ENCODE measurements around the gene SART3.
"Not testable (repeated sequence)": the region's sequence is repeated elsewhere in the genome, so short reads cannot be mapped to it uniquely, and the experiment has no call there.

The SART3 gene

DNA sequence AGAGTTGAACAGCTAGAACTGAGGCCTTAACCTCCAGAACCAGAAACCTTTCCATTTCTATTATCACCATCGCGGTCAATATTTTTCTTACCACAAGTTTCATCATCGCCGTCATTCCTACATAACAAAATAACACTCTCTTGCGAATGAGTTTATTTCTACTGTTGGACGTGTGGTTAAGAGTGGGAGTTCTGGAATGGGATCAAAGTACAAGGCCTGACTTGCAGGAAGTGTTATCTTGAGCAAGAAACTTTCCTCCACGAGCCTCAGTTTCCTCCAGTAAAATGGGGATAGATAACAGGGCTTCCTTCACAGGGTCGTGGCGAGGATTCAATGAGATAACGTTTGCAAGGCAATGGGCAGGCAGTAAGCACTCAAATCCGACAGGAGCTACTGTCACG lies 652 bp downstream of the SART3 start:
- no peak for DNase-seq

DNA sequence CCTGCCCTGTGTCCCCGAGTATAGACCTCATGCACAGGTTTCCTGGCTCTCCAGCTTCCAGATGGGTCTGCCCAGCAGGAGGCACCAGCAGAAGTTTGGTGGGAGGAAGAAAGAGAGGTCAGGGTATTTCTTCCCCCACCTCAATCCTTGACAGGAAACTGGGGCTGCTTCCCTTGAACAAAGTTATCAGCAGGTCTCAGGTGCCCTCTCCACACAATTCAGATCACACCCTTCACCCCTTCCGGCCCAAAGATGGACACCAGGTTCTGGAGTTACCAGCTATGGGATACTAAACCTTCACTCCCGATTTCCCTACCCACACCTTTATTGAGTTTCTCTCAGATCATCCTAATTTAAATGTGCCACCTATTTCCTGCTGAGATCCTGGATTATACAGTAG lies 1.2 kb downstream of the SART3 start:
- DNase-seq = no peak

DNA sequence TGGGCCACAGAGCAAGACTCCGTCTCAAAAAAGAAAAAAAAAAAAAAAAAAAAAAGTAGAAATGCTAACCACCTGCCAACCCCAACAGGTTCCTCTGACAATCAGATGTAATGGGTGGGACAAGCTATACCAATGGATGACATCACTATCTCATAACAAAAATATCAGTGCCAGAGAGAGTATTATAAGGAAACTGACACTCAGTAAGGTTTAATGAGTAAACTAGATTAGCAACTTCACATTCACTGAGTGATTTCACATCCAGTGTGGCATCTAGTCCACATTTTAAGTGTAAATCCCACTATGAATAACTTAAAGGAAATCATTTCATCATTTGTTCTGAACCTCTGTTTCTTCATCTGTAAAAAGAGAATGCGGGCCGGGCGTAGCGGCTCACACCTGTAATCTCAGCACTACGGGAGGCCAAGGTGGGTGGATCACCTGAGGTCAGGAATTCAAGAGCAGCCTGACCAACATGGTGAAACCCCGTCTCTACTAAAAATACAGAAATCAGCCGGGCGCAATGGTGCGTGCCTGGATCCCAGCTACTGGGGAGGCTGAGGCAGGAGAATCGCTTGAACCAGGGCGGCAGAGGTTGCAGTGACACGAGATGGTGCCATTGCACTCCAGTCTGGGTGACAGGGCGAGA lies 1.8 kb downstream of the SART3 start:
- no peak for DNase-seq

- not testable (repeated sequence) for DNase-seq
These were observed 5.6 kb downstream of the SART3 start for GRCh38 chr12:108555383-108555782.

DNA sequence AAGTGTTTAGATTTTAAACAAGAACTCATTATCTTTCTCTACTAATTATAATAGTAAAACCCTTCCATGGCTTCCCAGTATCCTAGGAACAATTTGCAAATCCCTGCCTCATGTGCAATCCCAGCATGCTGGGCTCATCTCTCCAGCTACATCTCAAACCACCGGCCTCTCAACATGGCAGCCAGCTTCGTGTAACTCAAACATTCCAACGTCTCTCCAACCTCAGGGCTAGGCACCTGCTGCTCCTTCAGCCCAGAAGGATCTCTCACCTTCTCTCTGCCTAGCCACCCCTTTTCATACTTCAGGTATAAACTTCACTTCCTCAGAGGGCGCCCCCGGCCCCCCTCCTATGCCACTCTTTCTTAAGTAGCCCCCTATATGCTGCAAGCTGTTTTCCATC lies 7.2 kb downstream of the SART3 start:
- DNase-seq = no peak

DNA sequence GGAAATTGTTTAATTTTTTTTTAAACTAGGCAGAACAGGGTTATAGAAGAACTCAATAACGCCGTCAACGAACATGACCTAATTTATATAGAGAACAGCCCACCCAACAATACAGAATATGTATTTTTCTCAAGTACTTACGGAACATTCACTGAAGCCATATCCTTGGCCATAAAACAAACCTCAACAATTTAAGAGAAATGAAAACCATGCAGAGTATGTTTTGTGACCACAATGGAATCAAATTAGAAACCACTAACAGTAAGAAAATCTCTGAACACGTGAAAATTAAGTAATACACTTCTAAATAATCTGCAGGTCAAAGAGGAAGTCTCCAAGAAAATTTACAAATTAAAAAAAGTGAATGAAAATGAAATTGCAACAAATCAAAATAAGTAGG lies 9.4 kb downstream of the SART3 start:
- DNase-seq = no peak

- no peak for DNase-seq
These were observed 11.9 kb downstream of the SART3 start for GRCh38 chr12:108548954-108549521.

- DNase-seq = no peak
These were observed 13.3 kb downstream of the SART3 start for GRCh38 chr12:108547686-108548085.

- DNase-seq = no peak
These were observed 17.3 kb downstream of the SART3 start for GRCh38 chr12:108543652-108544051.

DNA sequence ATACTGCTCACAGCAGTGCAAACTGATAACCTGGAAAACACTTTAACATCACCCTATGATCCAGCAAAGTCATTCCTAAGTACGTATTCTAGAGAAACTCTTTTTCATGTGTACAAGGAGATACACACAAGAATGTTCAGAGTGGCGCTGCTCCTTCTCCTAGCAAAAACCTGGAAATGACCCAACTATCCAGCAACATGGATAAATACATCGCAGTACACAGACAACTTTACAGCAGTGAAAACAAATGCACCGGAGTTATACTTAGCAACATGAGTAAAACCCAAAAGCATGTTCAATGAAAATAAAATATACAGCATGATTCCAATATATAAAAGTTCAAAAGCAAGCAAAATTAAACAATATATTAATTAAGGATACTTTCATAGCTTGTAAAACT lies 18.7 kb downstream of the SART3 start:
- no peak for DNase-seq

DNA sequence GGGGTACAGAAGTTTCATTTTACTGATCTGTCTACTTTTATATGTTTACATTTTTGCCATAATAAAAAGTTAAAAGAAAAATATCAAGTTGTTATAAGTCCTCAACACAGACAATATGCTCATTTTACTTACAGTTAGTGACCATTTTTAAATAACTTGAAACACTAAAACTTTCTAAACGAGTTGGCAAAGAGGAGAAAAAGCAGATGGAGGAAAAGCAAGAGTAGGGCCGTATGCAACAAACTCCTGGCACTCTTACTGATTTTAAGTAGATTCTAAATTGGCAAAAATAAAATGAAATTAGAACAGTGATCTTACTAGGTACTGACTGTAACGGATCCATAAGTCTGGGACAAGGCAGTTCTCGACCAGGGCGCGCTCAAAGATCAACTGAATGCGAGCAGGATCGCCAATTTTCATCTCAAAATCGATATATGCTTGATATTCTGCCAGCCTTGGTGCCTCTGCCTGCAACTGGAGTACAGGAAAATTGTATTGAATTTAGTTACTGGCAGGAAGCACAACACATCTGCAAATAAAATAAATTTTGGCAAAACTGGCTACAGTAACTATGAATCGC lies 22.3 kb downstream of the SART3 start:
- DNase-seq = no peak

DNA sequence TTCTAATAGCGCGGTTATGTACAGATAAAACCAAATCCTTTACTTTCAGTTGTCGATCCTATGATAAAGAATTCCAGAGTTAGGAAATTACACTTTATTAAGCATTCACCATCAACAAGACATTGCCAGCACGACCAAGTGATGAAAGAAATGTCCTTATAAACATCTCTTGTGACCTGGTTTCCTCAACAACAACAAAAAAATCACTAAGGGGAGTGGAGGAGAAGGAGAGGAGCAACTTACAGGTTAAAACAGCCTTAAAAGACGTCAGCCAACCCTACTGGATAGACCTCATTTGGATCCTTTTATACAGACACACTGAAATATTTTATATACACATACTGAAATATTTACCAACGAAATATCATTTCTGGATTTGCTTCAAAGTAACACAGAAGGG lies 22.8 kb downstream of the SART3 start:
- no peak for DNase-seq

GRCh38 chr12:108531929-108532848 lies 28.8 kb downstream of the SART3 start:
- no peak for DNase-seq

DNA sequence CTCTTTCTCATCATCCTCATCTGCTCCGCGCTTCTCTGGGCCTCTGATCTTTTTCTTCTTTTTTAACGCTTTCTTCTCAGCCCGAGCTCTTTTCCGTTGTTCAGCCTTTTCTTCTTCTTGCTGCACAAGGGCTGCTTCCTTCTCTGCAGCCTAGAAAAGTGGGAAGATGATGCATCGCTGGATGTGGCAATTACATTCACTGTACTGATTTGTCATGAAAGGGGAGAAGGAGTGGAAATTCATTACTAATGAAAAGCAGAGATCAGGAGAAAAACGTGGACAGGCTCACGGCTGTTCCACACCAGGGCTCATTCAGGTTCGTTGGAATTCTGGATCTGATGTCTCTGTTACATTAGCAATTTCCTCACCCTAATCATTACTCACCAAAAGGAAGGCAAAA lies 30.8 kb downstream of the SART3 start:
- no peak for DNase-seq

DNA sequence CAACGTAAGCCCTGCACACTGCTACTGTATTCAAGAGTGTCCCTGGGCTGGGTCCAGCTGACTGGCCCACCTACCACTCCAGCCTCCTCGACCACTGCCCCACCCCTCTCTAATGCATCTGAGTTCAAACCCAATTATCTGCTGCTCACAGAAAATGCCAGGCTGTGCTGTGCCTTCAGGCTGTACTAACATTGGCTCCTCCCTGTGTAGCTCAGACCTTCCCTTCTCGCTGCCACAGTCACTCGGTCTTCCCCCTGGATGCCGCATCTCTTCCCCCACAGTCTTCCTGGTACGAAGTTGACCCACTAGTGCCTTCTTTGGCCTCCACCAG lies 33.8 kb downstream of the SART3 start:
- no peak for DNase-seq

- no peak for DNase-seq
These were observed 34.3 kb downstream of the SART3 start for GRCh38 chr12:108526482-108527165.

- no peak for DNase-seq
These were observed 35.3 kb downstream of the SART3 start for GRCh38 chr12:108525681-108526080.

- DNase-seq = no peak
These were observed 37.6 kb downstream of the SART3 start for GRCh38 chr12:108523365-108523764.

GRCh38 chr12:108519558-108519957 lies 41.4 kb downstream of the SART3 start:
- DNase-seq = no peak

DNA sequence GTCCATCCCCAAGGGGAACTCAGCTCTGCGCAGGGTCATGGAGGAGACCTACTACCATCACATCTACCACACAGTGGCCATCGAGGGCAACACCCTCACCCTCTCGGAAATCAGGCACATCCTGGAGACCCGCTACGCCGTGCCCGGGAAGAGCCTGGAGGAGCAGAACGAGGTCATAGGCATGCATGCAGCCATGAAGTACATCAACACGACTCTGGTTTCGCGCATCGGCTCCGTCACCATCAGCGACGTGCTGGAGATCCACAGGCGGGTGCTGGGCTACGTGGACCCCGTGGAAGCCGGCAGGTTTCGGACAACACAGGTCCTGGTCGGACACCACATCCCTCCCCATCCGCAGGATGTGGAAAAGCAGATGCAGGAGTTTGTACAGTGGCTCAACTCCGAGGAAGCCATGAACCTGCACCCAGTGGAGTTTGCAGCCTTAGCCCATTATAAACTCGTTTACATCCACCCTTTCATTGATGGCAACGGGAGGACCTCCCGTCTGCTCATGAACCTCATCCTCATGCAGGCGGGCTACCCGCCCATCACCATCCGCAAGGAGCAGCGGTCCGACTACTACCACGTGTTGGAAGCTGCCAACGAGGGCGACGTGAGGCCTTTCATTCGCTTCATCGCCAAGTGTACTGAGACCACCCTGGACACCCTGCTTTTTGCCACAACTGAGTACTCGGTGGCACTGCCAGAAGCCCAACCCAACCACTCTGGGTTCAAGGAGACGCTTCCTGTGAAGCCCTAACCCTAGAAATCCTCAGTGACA lies 42.1 kb downstream of the SART3 start:
- DNase-seq = no peak

GRCh38 chr12:108518101-108518715 lies 42.8 kb downstream of the SART3 start:
- no peak for DNase-seq

Data from CD4-positive, alpha-beta T cell treated with Interleukin-6 for 4 hours (primary cell).